ENCODE measurements around the gene TNFRSF17.
"Not testable (repeated sequence)": the region's sequence is repeated elsewhere in the genome, so short reads cannot be mapped to it uniquely, and the experiment has no call there.

TNFRSF17 gene

DNA sequence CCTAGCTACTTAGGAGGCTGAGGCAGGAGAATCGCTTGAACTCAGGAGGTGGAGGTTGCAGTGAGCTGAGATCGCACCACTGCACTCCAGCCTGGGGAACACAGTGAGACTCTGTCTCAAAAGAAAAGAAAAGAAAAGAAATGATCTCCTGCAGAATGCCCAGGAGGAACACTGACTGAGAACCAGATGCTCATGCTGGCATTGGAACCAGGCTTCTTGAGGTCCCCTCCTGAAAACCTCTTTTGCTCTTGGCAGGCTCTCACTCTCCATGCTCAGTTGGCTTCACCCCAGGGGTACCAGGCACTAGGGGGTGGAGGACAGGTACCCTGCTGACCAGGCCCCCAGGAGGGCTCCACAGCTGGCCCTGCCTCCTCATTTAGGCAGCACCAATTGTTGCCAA, 8.5 kb upstream of the TNFRSF17 start:
- H4K20me1 ChIP-seq (ENCODE audit: insufficient read depth, low read length, poor library complexity, severe bottlenecking), result no peaks in the 10 kb centered on the region
- H3K79me2 ChIP-seq (ENCODE audit: insufficient read depth, low read length), result no peaks in the 10 kb centered on the region
- H3K36me3 ChIP-seq (ENCODE audit: insufficient read depth, low read length), result no peaks in the 10 kb centered on the region
- no peaks in the 10 kb centered on the region for H3K9me3 ChIP-seq (ENCODE audit: insufficient read depth, low read depth, low read length)
- no peak overlapping the region for H3K9ac ChIP-seq (ENCODE audit: low read depth, low read length, poor library complexity, severe bottlenecking)
- no peak overlapping the region for H3K4me2 ChIP-seq (ENCODE audit: low read depth, low read length, poor library complexity, severe bottlenecking)
- no peaks in the 10 kb centered on the region for H3K9me2 ChIP-seq (replicated peaks; ENCODE audit: low read depth, low read length)
- TF ChIP-seq, protein P1, sequence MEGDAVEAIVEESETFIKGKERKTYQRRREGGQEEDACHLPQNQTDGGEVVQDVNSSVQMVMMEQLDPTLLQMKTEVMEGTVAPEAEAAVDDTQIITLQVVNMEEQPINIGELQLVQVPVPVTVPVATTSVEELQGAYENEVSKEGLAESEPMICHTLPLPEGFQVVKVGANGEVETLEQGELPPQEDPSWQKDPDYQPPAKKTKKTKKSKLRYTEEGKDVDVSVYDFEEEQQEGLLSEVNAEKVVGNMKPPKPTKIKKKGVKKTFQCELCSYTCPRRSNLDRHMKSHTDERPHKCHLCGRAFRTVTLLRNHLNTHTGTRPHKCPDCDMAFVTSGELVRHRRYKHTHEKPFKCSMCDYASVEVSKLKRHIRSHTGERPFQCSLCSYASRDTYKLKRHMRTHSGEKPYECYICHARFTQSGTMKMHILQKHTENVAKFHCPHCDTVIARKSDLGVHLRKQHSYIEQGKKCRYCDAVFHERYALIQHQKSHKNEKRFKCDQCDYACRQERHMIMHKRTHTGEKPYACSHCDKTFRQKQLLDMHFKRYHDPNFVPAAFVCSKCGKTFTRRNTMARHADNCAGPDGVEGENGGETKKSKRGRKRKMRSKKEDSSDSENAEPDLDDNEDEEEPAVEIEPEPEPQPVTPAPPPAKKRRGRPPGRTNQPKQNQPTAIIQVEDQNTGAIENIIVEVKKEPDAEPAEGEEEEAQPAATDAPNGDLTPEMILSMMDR (conservative IDR thresholded peaks at IDR 0.05; ENCODE audit: low read length), result no peak
- no peak for TF ChIP-seq EZH2phosphoT487 (IDR thresholded peaks at IDR 0.05; ENCODE audit: borderline replicate concordance)
- H3F3A ChIP-seq (ENCODE audit: low read depth), result no peaks in the 10 kb centered on the region
- no peak overlapping the region for H3K4me3 ChIP-seq (ENCODE audit: low read length, poor library complexity, severe bottlenecking)
- H2AFZ ChIP-seq (ENCODE audit: low read length), result no peak overlapping the region
- H3K27me3 ChIP-seq (ENCODE audit: insufficient read depth, low read length, poor library complexity, severe bottlenecking), result no peaks in the 10 kb centered on the region
- no peaks in the 10 kb centered on the region for H3K4me1 ChIP-seq (ENCODE audit: insufficient read depth, low read length, poor library complexity, severe bottlenecking)

DNA sequence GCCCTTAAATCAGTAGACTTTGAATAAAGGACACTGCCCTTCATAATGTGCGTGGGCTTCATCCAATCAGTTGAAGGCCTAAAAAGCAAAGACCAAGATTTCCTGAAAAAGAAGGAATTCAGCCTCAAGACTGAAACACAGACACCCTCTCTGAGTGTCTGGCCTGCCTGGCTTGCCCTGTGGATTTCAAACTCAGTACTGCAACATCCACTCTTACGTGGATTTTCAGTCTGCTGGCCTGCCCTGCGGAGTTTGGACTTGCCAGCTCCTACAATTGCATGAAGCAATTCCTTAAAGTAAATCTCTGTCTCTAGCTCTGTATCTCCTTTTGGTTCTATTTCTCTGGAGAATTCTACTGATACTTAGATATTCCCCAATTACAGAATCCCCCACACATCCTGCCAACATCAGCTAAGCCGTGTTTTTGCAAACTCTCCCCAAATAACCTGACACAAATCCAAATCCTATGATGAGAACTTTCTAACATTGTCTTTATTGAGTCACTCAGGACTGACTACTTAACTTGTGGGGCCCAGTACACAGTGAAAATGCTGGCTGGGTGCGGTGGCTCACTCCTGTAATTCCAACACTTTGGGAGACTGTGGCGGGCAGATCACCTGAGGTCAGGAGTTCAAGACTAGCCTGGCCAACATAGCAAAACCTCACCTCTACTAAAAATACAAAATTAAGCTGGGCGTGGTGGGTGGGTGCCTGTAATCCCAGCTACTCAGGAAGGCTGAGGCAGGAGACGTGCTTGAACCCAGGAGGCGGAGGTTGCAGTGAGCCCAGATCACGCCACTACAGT, 7.2 kb upstream of the TNFRSF17 start:
- TF ChIP-seq, protein P1 (conservative IDR thresholded peaks at IDR 0.05; ENCODE audit: low read length), result no peak
- TF ChIP-seq EZH2phosphoT487 (IDR thresholded peaks at IDR 0.05; ENCODE audit: borderline replicate concordance), result no peak
- no peaks in the 10 kb centered on the region for H3K79me2 ChIP-seq (ENCODE audit: insufficient read depth, low read length)
- no peaks in the 10 kb centered on the region for H3K4me1 ChIP-seq (ENCODE audit: insufficient read depth, low read length, poor library complexity, severe bottlenecking)
- no peaks in the 10 kb centered on the region for H3K27me3 ChIP-seq (ENCODE audit: insufficient read depth, low read length, poor library complexity, severe bottlenecking)
- H3K36me3 ChIP-seq (ENCODE audit: insufficient read depth, low read length), result no peaks in the 10 kb centered on the region
- no peak overlapping the region for H3K4me2 ChIP-seq (ENCODE audit: low read depth, low read length, poor library complexity, severe bottlenecking)
- H4K20me1 ChIP-seq (ENCODE audit: insufficient read depth, low read length, poor library complexity, severe bottlenecking), result no peaks in the 10 kb centered on the region
- no peaks in the 10 kb centered on the region for H3K9me2 ChIP-seq (replicated peaks; ENCODE audit: low read depth, low read length)
- H3F3A ChIP-seq (ENCODE audit: low read depth), result no peaks in the 10 kb centered on the region
- no peaks in the 10 kb centered on the region for H3K9me3 ChIP-seq (ENCODE audit: insufficient read depth, low read depth, low read length)
- H2AFZ ChIP-seq (ENCODE audit: low read length), result no peak overlapping the region
- no peak overlapping the region for H3K9ac ChIP-seq (ENCODE audit: low read depth, low read length, poor library complexity, severe bottlenecking)
- H3K4me3 ChIP-seq (ENCODE audit: low read length, poor library complexity, severe bottlenecking), result no peak overlapping the region

DNA sequence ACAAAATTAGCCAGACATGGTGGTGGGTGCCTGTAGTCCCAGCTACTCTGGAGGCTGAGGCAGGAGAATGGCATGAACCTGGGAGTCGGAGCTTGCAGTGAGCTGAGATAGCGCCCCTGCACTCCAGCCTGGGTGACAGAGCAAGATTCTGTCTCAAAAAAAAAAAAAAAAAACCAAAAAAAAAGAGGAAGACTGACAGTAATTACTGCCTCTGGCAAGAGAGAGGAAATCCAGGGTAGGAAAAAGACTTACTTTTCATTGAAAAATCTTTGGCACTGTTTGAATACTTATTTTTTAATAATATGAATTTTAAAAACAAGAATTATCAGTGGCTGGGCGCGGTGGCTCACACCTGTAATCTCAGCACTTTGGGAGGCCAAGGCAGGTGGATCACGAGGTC, 2.6 kb upstream of the TNFRSF17 start:
- not testable (repeated sequence) for H3F3A ChIP-seq (ENCODE audit: low read depth); H3K9ac ChIP-seq (ENCODE audit: low read depth, low read length, poor library complexity, severe bottlenecking); H3K4me3 ChIP-seq (ENCODE audit: low read length, poor library complexity, severe bottlenecking); H3K4me1 ChIP-seq (ENCODE audit: insufficient read depth, low read length, poor library complexity, severe bottlenecking); H2AFZ ChIP-seq (ENCODE audit: low read length); H3K9me3 ChIP-seq (ENCODE audit: insufficient read depth, low read depth, low read length); H3K27me3 ChIP-seq (ENCODE audit: insufficient read depth, low read length, poor library complexity, severe bottlenecking); H4K20me1 ChIP-seq (ENCODE audit: insufficient read depth, low read length, poor library complexity, severe bottlenecking); H3K4me2 ChIP-seq (ENCODE audit: low read depth, low read length, poor library complexity, severe bottlenecking); H3K36me3 ChIP-seq (ENCODE audit: insufficient read depth, low read length); H3K79me2 ChIP-seq (ENCODE audit: insufficient read depth, low read length); H3K9me2 ChIP-seq (replicated peaks; ENCODE audit: low read depth, low read length)

DNA sequence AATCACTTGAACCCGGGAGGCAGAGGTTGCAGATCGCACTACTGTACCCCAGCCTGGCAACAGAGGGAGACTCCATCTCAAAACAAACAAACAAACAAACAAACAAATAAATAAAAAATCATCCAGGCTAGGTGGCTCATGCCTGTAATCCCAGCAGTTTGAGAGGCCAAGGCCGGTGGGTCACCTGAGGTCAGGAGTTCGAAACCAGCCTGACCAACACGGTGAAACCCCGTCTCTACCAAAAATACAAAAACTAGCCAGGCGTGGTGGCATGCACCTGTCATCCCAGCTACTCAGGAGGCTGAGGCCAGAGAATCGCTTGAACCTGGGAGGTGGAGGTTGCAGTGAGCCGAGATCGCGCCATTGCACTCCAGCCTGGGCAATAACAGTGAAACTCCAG, 2.0 kb upstream of the TNFRSF17 start:
- H3K9me2 ChIP-seq (replicated peaks; ENCODE audit: low read depth, low read length); H3K79me2 ChIP-seq (ENCODE audit: insufficient read depth, low read length); H3F3A ChIP-seq (ENCODE audit: low read depth); H3K27me3 ChIP-seq (ENCODE audit: insufficient read depth, low read length, poor library complexity, severe bottlenecking); H4K20me1 ChIP-seq (ENCODE audit: insufficient read depth, low read length, poor library complexity, severe bottlenecking); H3K4me1 ChIP-seq (ENCODE audit: insufficient read depth, low read length, poor library complexity, severe bottlenecking); H3K4me2 ChIP-seq (ENCODE audit: low read depth, low read length, poor library complexity, severe bottlenecking); H3K36me3 ChIP-seq (ENCODE audit: insufficient read depth, low read length); H3K9ac ChIP-seq (ENCODE audit: low read depth, low read length, poor library complexity, severe bottlenecking); H3K9me3 ChIP-seq (ENCODE audit: insufficient read depth, low read depth, low read length); H3K4me3 ChIP-seq (ENCODE audit: low read length, poor library complexity, severe bottlenecking); H2AFZ ChIP-seq (ENCODE audit: low read length): not testable (repeated sequence)
